A673 (cell line): ENCODE results near the gene MRPL33.

Experiments
- EZH2 ChIP-seq: fragments of 200-600 bp; sonication (generic); IDR thresholded peaks from 2 replicates; pipeline ENCODE4 v1.6.1; 2017; ENCODE audit warnings: borderline replicate concordance, low read depth, mild to moderate bottlenecking, mixed read lengths, antibody characterized with exemption, low read length; ENCODE audit not compliant: poor library complexity, severe bottlenecking
- TF ChIP-seq, protein P1 (sequence below): fragments of 300-800, 200-600 bp; sonication (generic); conservative IDR thresholded peaks from 2 replicates; pipeline ENCODE4 v1.5.1; 2017; ENCODE audit warnings: low read depth, mild to moderate bottlenecking, antibody characterized with exemption, low read length, moderate library complexity, mixed read lengths

DNA sequence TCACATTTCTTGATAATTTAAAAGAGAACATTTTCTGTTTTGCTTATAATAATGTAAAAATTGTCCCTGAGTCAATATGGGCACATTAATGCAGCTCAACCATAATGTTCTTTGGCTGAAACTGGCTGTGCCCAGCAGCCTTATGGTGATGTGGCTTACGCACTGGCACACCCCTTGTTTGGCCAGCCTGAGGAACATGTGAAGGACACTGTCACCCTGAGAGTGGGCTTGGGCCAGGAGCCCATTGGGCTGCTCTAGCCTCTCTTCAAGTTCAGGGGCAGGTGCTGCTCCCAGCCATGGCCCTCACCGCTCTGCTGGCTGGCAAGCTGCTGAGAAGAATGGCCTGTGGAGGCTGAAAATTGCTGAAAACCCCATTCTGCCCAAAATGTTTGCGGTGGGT lies 37.5 kb downstream of the MRPL33 start:
- TF ChIP-seq, protein P1, sequence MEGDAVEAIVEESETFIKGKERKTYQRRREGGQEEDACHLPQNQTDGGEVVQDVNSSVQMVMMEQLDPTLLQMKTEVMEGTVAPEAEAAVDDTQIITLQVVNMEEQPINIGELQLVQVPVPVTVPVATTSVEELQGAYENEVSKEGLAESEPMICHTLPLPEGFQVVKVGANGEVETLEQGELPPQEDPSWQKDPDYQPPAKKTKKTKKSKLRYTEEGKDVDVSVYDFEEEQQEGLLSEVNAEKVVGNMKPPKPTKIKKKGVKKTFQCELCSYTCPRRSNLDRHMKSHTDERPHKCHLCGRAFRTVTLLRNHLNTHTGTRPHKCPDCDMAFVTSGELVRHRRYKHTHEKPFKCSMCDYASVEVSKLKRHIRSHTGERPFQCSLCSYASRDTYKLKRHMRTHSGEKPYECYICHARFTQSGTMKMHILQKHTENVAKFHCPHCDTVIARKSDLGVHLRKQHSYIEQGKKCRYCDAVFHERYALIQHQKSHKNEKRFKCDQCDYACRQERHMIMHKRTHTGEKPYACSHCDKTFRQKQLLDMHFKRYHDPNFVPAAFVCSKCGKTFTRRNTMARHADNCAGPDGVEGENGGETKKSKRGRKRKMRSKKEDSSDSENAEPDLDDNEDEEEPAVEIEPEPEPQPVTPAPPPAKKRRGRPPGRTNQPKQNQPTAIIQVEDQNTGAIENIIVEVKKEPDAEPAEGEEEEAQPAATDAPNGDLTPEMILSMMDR: no peak
- TF ChIP-seq EZH2: no peak
